DLD1 (cell line): ENCODE measurements around the gene HIP1R.
"Not testable (repeated sequence)": the region's sequence is repeated elsewhere in the genome, so short reads cannot be mapped to it uniquely, and the experiment has no call there.

Experiments used
- in situ Hi-C: cut with HindIII; loops from 2 replicates; pipeline ENCODE4 v1.10.0; 2017; ENCODE audit warnings: low sequenced_read_pairs

Gene HIP1R

GRCh38 chr12:122893208-122894153, 58.2 kb downstream of the HIP1R start:
- in situ Hi-C loops, result no loop called here

GRCh38 chr12:122894193-122895121, 59.2 kb downstream of the HIP1R start:
- in situ Hi-C loops, result no loop called here

GRCh38 chr12:122895320-122895703, 60.1 kb downstream of the HIP1R start:
- in situ Hi-C loops, result no loop called here

- in situ Hi-C loops, result no loop called here
Measured at GRCh38 chr12:122895704-122896636, 60.7 kb downstream of the HIP1R start, which contains the start of gene VPS37B. Gene VPS37B, minus strand, starts transcription at chr12:122896124. Its CDS starts 62 bp downstream, at chr12:122896062.

- in situ Hi-C loops, result no loop called here
Measured at GRCh38 chr12:122896662-122897061, 61.4 kb downstream of the HIP1R start.

DNA sequence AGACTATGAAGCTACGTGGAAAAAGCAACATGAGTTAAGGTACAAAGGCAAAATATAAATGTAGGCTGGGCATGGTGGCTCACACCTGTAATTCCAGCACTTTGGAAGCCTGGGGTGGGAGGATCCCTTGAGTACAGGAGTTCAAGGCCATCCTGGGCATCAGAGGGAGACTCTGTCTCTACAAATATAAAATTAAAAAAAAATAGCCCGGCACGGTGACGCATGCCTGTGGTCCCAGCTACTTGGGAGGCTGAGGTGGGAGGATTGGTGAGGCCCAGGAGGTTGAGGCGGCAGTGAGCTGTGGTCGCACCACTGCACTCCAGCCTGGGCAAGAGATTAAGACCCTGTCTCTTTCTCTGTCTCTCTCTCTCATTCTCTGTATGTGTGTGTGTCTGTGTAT, 64.6 kb downstream of the HIP1R start:
- in situ Hi-C loops, result no loop called here

DNA sequence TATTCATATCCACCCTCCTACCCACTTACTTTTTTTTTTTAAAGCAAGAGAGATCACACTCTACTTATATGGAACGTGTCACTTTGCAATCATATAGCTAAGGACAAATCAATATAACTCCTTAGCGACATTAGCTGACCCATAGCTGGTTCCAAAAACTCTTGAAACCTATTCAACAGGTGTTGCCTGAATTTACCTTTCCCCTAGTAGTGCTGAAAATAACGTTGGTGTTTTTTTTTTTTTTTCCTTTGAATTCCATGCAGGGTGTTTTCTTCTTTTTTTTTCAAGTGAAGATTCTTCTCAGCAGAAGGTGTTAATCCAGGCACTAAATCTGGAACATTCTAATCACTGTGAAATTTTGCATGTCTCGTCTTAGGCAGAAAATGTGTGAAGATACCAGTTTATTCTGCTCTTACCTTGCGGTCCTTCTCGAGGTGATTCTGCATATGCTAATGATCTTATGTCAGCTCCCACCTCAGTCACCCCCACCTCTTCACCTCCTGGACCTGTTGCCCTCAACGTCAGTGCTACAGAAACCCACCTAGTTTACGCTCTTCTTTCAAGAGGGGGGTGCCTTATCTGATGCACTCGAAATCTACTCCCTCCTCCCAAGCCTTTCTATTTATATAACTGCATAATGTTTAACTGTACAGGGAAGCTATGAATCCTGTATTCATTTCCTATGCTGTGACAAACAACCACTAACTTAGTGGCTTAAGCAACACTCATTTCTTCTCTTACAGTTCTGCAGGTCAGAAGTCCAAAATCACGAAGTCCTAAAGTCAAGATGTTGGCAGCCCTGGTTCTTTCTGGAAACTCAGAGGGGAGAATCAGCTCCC, 67.8 kb downstream of the HIP1R start:
- in situ Hi-C loops, result no loop called here

GRCh38 chr12:122903693-122904034, 68.4 kb downstream of the HIP1R start:
- in situ Hi-C loops, result no loop called here

- in situ Hi-C loops, result not testable (repeated sequence)
Measured at GRCh38 chr12:122905258-122905657, 70.0 kb downstream of the HIP1R start.

- in situ Hi-C loops, result no loop called here
Measured at GRCh38 chr12:122908915-122909314, 73.7 kb downstream of the HIP1R start.

DNA sequence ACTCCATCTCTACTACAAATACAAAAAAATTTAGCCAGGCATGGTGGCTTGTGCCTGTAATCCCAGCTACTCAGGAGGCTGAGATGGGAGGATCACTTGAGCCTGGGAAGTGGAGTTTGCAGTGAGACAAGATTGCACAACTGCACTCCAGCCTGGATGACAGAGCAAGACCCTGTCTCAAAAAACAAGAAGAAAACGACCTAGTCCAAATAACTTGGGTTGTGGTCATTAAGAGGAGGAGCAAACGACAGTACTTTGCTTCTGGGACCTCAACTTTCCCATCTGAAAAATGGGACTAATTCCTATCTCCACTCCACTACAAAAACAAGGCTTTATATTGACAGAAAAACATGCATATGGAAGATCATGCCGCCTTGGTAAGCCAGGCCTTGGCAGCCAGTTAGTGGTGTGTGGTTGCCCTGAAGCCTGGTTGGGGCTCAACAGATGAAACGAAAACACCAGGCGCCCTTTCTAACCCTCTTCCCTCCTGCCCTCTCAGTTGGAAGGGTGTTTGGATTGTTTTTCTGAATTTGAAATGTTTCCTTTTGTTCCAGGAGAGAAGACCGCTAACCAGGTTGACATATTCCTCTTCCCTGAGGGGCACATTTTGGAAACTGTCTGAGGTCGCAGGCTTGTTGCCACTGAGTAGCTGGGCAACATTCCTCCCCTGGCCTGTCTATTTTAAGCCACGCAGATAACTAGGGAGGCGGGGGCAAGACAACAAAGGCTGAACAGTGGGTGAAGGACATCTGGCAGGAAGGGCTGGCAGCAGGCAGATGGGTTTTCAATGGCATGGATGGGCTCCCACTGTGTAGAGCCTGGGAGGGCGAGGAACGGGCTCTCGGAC, 74.4 kb downstream of the HIP1R start:
- in situ Hi-C loops, result no loop called here
